Smooth muscle cell (in vitro differentiated cells): ENCODE data around the gene PUSL1. TPM values are rescaled to one million over a fixed set of nuclear protein-coding genes. Genes with fewer than 3 reads are reported as not detected.

Experiments
- DNase-seq: peaks from one replicate; lab custom pipeline; 2025; ENCODE audit not compliant: unreplicated experiment; lab: John Stamatoyannopoulos, UW
- H2AFZ ChIP-seq: fragments of 200-600 bp; sonication (generic); 2 replicates; pipeline ENCODE4 v1.6.0; 2016; ENCODE audit warnings: antibody characterized with exemption, low read depth, mild to moderate bottlenecking
- H3F3A ChIP-seq: fragments of 200-600 bp; sonication (generic); 2 replicates; pipeline ENCODE4 v1.6.0; 2017; ENCODE audit warnings: antibody characterized with exemption, low read depth
- H3K27ac ChIP-seq: fragments of 200-600 bp; sonication (generic); 2 replicates; pipeline ENCODE4 v1.5.1; 2016; ENCODE audit warnings: low read depth, mild to moderate bottlenecking
- H3K27me3 ChIP-seq: fragments of 200-600 bp; sonication (generic); 2 replicates; pipeline ENCODE4 v1.6.1; 2016; ENCODE audit warnings: low read depth, mild to moderate bottlenecking
- H3K36me3 ChIP-seq: fragments of 200-600 bp; sonication (generic); 2 replicates; pipeline ENCODE4 v1.5.1; 2016; ENCODE audit warnings: low read depth
- H3K4me1 ChIP-seq: fragments of 200-600 bp; sonication (generic); 2 replicates; pipeline ENCODE4 v1.5.1; 2016; ENCODE audit warnings: low read depth
- H3K4me2 ChIP-seq: fragments of 200-600 bp; sonication (generic); 2 replicates; pipeline ENCODE4 v1.6.0; 2016; ENCODE audit warnings: mild to moderate bottlenecking
- H3K4me3 ChIP-seq: fragments of 200-600 bp; sonication (generic); 2 replicates; pipeline ENCODE4 v1.5.1; 2016; ENCODE audit warnings: mild to moderate bottlenecking
- H3K79me2 ChIP-seq: fragments of 200-600 bp; sonication (generic); 2 replicates; pipeline ENCODE4 v1.6.0; 2016; ENCODE audit warnings: low read depth, mild to moderate bottlenecking
- H3K9ac ChIP-seq: fragments of 200-600 bp; sonication (generic); 2 replicates; pipeline ENCODE4 v1.6.0; 2016; ENCODE audit warnings: low read depth
- H3K9me3 ChIP-seq: fragments of 200-600 bp; sonication (generic); replicated peaks from 2 replicates; pipeline ENCODE4 v1.5.1; 2016; ENCODE audit warnings: low read depth
- H4K20me1 ChIP-seq: fragments of 200-600 bp; sonication (generic); 2 replicates; pipeline ENCODE4 v1.6.0; 2016; ENCODE audit warnings: low read depth
- CTCF ChIP-seq: fragments of 200-600 bp; sonication (generic); IDR thresholded peaks from 2 replicates; pipeline ENCODE4 v1.5.1; 2017; ENCODE audit warnings: borderline replicate concordance, mild to moderate bottlenecking, antibody characterized with exemption; ENCODE audit not compliant: insufficient read depth, poor library complexity, severe bottlenecking
- WGBS: methylation state at CpG from one replicate; pipeline ENCODE4 v1.1.7; 2016; ENCODE audit warnings: low lambda C conversion rate; 5-methylcytosine and 5-hydroxymethylcytosine counted together
- polyA plus RNA-seq: library from polyadenylated mRNA; unstranded; fragments of >200 nt; fragmentation: Nextera tagmentation; extraction: Ambion mirVana; gene quantifications from 2 replicates; pipeline ENCODE4 v1.2.1, GENCODE V29; 2016
- total RNA-seq: library from RNA; depleted of rRNA; stranded (reverse); fragments of >200 nt; gene quantifications from 2 replicates; pipeline ENCODE4 v1.2.3, GENCODE V29; 2014

Gene PUSL1
- total and polyA plus RNA-seq, 2 experiments from 2014 or later = 16.7 to 31.4 TPM

- Histone ChIP-seq H3K27ac (peak overlapping the region; percentile 75), H3K4me3 (peak overlapping the region; percentile 86), H3K36me3 (no peaks in the 10 kb centered on the region), H4K20me1 (peaks cover 81% of the 10 kb centered on the region), H3K4me2 (peak overlapping the region; percentile 99), H3K9me3 (no peaks in the 10 kb centered on the region), H3K4me1 (peaks cover 36% of the 10 kb centered on the region), H3K79me2 (peaks cover 40% of the 10 kb centered on the region), H3K27me3 (no peaks in the 10 kb centered on the region), H2AFZ (no peak overlapping the region), H3K9ac (peak overlapping the region; percentile 15), H3F3A (peaks cover 4% of the 10 kb centered on the region)
- DNase-seq = no peak
- WGBS = 55% methylated on average over 11 of the region's 11 CpGs
- peak; percentile 9 for TF ChIP-seq CTCF
Observed at GRCh38 chr1:1306070-1306660, 2.2 kb upstream of the PUSL1 start.

GRCh38 chr1:1306661-1307260 is 1.6 kb upstream of the PUSL1 start:
- Histone ChIP-seq H3K27ac (peak overlapping the region; percentile 29), H3K27me3 (no peaks in the 10 kb centered on the region), H3K4me1 (peaks cover 36% of the 10 kb centered on the region), H3K9ac (peak overlapping the region; percentile 71), H4K20me1 (peaks cover 80% of the 10 kb centered on the region), H3F3A (peaks cover 4% of the 10 kb centered on the region), H3K4me3 (peak overlapping the region; percentile 86), H3K36me3 (no peaks in the 10 kb centered on the region), H3K4me2 (peak overlapping the region; percentile 99), H3K79me2 (peaks cover 40% of the 10 kb centered on the region), H2AFZ (no peak overlapping the region), H3K9me3 (no peaks in the 10 kb centered on the region)
- TF ChIP-seq CTCF = no peak
- no peak for DNase-seq
- WGBS = 60% methylated on average over 27 of the region's 27 CpGs

- H3K4me3 ChIP-seq = peak overlapping the region; percentile 86
- H3K27me3 ChIP-seq = no peaks in the 10 kb centered on the region
- WGBS = 3% methylated on average over 32 of the region's 83 CpGs
- peaks cover 74% of the 10 kb centered on the region for H4K20me1 ChIP-seq
- peaks cover 40% of the 10 kb centered on the region for H3K79me2 ChIP-seq
- TF ChIP-seq CTCF = no peak
- peak overlapping the region; percentile 29 for H3K27ac ChIP-seq
- peaks cover 4% of the 10 kb centered on the region for H3F3A ChIP-seq
- no peak overlapping the region for H2AFZ ChIP-seq
- no peaks in the 10 kb centered on the region for H3K9me3 ChIP-seq
- no peaks in the 10 kb centered on the region for H3K36me3 ChIP-seq
- H3K4me1 ChIP-seq = peaks cover 36% of the 10 kb centered on the region
- no peak for DNase-seq
- H3K9ac ChIP-seq = peak overlapping the region; percentile 71
- H3K4me2 ChIP-seq = peak overlapping the region; percentile 99
Observed at GRCh38 chr1:1307261-1307922, 1.0 kb upstream of the PUSL1 start.
